ENCODE data around the gene NELL1.

Gene NELL1

GRCh38 chr11:21390430-21390829 is 721.0 kb downstream of the NELL1 start:
- DNase-seq (ENCODE audit: low spot score), result no peak
- Histone ChIP-seq H3K36me3 (ENCODE audit: low read depth) (no peaks in the 10 kb centered on the region), H3K4me1 (ENCODE audit: insufficient read depth, poor library complexity, severe bottlenecking) (no peaks in the 10 kb centered on the region), H3K9me3 (ENCODE audit: severe bottlenecking) (no peaks in the 10 kb centered on the region), H3K27me3 (ENCODE audit: insufficient read depth, poor library complexity, severe bottlenecking) (no peaks in the 10 kb centered on the region), H3K27ac (ENCODE audit: poor library complexity, severe bottlenecking) (no peak overlapping the region), H3K4me3 (ENCODE audit: severe bottlenecking) (no peak overlapping the region)
- no peak for ATAC-seq (ENCODE audit: low read depth)
- no peak for TF ChIP-seq CTCF (IDR thresholded peaks at IDR 0.05; ENCODE audit: poor library complexity, severe bottlenecking)

GRCh38 chr11:21396342-21397008 is 727.1 kb downstream of the NELL1 start:
- no peak overlapping the region for H3K4me3 ChIP-seq (ENCODE audit: severe bottlenecking)
- no peak for ATAC-seq (ENCODE audit: low read depth)
- TF ChIP-seq CTCF (IDR thresholded peaks at IDR 0.05; ENCODE audit: poor library complexity, severe bottlenecking), result no peak
- no peaks in the 10 kb centered on the region for H3K27me3 ChIP-seq (ENCODE audit: insufficient read depth, poor library complexity, severe bottlenecking)
- no peak for DNase-seq (ENCODE audit: low spot score)
- H3K27ac ChIP-seq (ENCODE audit: poor library complexity, severe bottlenecking), result no peak overlapping the region
- no peaks in the 10 kb centered on the region for H3K9me3 ChIP-seq (ENCODE audit: severe bottlenecking)
- no peaks in the 10 kb centered on the region for H3K4me1 ChIP-seq (ENCODE audit: insufficient read depth, poor library complexity, severe bottlenecking)
- no peaks in the 10 kb centered on the region for H3K36me3 ChIP-seq (ENCODE audit: low read depth)

- Histone ChIP-seq H3K27me3 (ENCODE audit: insufficient read depth, poor library complexity, severe bottlenecking) (no peaks in the 10 kb centered on the region), H3K4me3 (ENCODE audit: severe bottlenecking) (no peak overlapping the region), H3K36me3 (ENCODE audit: low read depth) (no peaks in the 10 kb centered on the region), H3K27ac (ENCODE audit: poor library complexity, severe bottlenecking) (no peak overlapping the region), H3K4me1 (ENCODE audit: insufficient read depth, poor library complexity, severe bottlenecking) (no peaks in the 10 kb centered on the region), H3K9me3 (ENCODE audit: severe bottlenecking) (no peaks in the 10 kb centered on the region)
- no peak for TF ChIP-seq CTCF (IDR thresholded peaks at IDR 0.05; ENCODE audit: poor library complexity, severe bottlenecking)
- DNase-seq (ENCODE audit: low spot score), result no peak
- no peak for ATAC-seq (ENCODE audit: low read depth)
These were observed 728.8 kb downstream of the NELL1 start for GRCh38 chr11:21398195-21398594.

- no peaks in the 10 kb centered on the region for H3K36me3 ChIP-seq (ENCODE audit: low read depth)
These were observed 732.1 kb downstream of the NELL1 start for GRCh38 chr11:21401496-21401895.

More at GRCh38 chr11:21401496-21401895, 732.1 kb downstream of the NELL1 start:
- Histone ChIP-seq H3K9me3 (ENCODE audit: severe bottlenecking) (no peaks in the 10 kb centered on the region), H3K27ac (ENCODE audit: poor library complexity, severe bottlenecking) (no peak overlapping the region), H3K4me3 (ENCODE audit: severe bottlenecking) (no peak overlapping the region), H3K4me1 (ENCODE audit: insufficient read depth, poor library complexity, severe bottlenecking) (no peaks in the 10 kb centered on the region), H3K27me3 (ENCODE audit: insufficient read depth, poor library complexity, severe bottlenecking) (no peaks in the 10 kb centered on the region)
- DNase-seq (ENCODE audit: low spot score), result no peak
- no peak for ATAC-seq (ENCODE audit: low read depth)
- no peak for TF ChIP-seq CTCF (IDR thresholded peaks at IDR 0.05; ENCODE audit: poor library complexity, severe bottlenecking)

Measured in RWPE2 (cell line).